ENCODE results near the gene WDR64.
A peak's percentile ranks its signal among the peaks of the same experiment; 100 is the strongest.

Gene WDR64

GRCh38 chr1:241844593-241844992 lies 192.5 kb downstream of the WDR64 start:
- DNase-seq, result no peak

GRCh38 chr1:241846375-241846774 lies 194.3 kb downstream of the WDR64 start:
- DNase-seq, result no peak

GRCh38 chr1:241846862-241847539 lies 194.9 kb downstream of the WDR64 start:
- no peak for DNase-seq

GRCh38 chr1:241847540-241847795 lies 195.4 kb downstream of the WDR64 start:
- no peak for DNase-seq

GRCh38 chr1:241847796-241848685 lies 196.0 kb downstream of the WDR64 start, which contains the start of gene EXO1:
Gene EXO1, plus strand, starts transcription at chr1:241848204. Its CDS starts 2,222 bp downstream, at chr1:241850426.
- DNase-seq, result peak; percentile 83

- no peak for DNase-seq
These were observed 196.7 kb downstream of the WDR64 start for GRCh38 chr1:241848686-241849344.

- DNase-seq, result no peak
These were observed 197.2 kb downstream of the WDR64 start for GRCh38 chr1:241849345-241849695.

All from effector CD4-positive, alpha-beta T cell (primary cell).